GM19238 (cell line): ENCODE data around the gene SCN1A.
"Not testable (repeated sequence)": the region's sequence is repeated elsewhere in the genome, so short reads cannot be mapped to it uniquely, and the experiment has no call there.

Experiments
- DNase-seq: peaks from one replicate; pipeline ENCODE4 v3.0.0; 2011; ENCODE audit warnings: low spot score; ENCODE audit not compliant: insufficient read length

The SCN1A gene

DNA sequence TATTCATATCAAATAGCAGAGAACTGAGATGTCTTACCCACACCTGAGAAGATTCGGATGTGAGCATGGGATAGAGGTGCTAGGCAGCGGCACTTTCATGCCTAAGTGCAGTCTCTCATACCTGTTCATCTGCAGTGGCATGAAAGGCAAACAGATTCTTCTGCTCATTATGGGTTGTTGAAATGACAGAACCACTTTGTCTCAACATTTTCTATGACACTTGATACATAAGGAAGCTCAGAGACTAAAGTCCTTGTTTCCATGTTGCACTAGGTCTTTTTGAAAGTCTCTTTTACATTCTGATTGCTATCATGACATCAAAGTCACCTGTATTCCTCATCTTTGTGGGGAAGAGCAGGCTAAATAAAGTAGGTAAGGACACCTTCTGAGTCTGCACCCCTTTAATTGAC lies 8.0 kb upstream of the SCN1A start:
- DNase-seq, result no peak

- no peak for DNase-seq
These were observed 7.5 kb upstream of the SCN1A start for GRCh38 chr2:166135152-166135848.

GRCh38 chr2:166134252-166135151 lies 6.7 kb upstream of the SCN1A start:
- no peak for DNase-seq

DNA sequence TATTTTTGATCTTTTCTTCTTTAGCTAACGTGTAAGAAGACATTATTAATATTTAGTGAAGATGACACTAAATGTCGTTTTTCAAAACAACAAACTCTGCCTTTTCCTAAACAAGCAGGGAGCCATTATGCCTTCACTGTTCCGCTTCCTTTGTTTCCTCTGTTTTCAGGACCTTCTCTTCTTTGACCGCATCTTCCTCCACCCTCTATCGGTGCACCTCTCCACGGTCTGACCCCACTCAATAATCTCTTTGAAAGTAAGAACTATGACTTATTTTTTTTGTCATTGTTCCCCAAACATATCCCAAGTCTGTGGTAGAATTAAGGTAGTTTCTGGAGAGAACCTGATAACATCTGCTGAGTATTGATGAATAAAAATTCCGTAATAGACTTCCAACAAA lies 5.8 kb upstream of the SCN1A start:
- no peak for DNase-seq

GRCh38 chr2:166128156-166128505 lies 311 bp upstream of the SCN1A start:
- no peak for DNase-seq

DNA sequence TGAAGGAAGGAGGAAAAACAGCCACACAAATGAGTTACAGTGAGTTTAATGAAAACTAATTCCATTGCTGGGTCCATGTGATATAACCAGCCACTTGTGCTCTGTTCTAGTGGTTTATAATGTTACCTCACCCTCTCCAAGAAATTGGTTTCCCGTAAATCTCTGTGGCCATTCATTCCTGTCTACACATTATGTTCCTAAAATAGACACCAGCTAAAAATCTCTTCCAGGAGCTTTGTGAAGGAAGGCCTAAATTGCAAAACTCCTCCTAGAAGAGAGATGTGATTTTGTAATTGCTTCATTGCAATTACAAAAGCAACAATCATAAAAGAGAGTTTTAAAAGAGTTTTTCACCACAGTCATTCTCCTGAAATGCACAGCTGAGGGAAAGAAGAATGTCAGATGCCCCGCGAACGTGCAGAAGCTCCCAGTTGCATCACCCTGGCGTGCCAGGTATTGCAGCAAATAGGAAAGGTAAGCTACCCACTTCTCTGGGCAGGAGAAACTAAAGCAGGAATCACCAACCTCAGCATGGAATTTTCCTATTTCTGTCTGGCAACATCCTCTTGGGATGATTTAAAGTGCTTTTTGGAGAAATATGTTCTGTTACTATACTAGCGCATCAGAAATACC lies 1.7 kb downstream of the SCN1A start:
- no peak for DNase-seq

GRCh38 chr2:166125557-166125956 lies 2.3 kb downstream of the SCN1A start:
- DNase-seq, result no peak

- DNase-seq, result no peak
These were observed 9.6 kb downstream of the SCN1A start for GRCh38 chr2:166118180-166118579.

DNA sequence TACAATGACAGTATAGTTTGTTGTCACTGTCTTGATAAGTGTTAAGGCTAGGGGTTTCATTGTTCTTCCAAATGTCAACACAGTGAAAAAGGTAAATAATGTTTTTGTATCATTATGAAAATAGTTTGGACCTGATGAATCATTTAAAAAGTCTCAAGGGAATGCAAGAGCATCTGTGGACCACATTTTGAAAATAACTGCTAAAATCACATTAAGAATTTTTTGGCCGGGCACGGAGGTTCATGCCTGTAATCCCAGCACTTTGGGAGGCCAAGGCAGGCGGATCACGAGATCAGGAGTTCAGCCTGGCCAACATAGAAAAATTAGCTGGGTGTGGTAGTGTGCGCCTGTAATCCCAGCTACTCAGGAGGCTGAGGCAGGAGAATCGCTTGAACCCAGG lies 10.3 kb downstream of the SCN1A start:
- no peak for DNase-seq

DNA sequence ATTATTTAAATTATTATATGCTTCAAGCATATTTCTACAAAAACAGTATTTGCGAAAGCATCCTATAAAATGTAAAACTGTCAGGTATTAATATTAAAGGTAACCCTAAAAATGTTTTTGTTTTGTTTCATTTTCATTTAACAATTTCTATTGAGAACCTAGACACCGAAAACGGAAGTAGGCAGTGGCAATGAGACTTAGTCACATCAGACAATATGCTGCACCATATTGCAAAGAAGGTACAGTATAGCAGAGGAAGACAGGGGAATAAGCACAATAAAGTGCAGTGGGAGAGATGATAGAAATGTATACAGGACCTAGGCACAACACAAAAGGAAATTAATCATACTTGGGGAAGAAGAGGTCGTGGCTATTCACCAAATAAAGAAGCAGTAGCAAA lies 12.2 kb downstream of the SCN1A start:
- no peak for DNase-seq

DNA sequence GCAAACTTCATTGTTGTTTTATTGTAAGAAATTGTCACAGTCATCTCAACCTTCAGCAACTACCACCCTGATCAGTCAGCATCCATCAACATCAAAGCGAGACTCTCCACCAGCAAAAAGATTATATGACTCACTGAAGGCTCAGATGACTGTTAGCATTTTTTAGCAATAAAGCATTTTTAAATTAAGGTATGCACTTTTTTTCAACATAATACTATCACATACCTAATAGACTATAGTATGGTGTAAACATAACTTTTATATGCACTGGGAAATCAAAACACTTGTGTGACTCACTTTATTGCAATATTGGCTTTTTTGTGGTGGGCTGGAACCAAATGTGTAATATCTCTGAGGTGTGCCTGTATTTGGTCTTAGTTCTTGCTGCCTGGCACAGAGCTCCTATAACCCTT lies 15.6 kb downstream of the SCN1A start:
- DNase-seq, result no peak

DNA sequence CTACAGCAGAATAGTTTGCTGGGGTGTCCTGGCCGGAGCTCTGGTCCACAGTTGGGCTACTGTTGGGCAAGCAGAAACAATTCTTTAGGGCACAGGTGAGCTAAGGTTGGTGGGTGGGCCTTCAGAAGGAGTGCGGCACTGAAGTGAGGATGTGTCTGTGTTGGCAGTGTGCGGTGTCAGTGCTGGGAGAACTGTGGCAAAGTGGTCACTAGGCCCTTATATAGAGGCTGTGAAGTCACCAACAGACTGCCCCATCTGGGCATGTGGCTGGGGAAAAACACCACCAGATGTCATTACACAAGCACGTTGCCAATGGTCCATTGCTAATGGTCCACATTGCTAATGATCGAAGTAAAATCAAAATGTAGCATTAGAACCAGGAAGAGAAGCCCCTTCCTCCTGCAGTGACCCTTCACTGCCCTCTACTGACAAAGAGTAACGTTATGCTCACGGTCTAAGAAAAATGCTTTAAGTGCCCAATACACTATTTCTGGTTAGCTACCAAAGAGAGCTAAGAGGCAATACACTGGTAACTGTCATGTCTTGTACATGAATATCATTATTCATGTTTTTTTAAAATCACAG lies 21.3 kb downstream of the SCN1A start:
- DNase-seq, result no peak

GRCh38 chr2:166104773-166105172 lies 23.0 kb downstream of the SCN1A start:
- DNase-seq, result no peak

DNA sequence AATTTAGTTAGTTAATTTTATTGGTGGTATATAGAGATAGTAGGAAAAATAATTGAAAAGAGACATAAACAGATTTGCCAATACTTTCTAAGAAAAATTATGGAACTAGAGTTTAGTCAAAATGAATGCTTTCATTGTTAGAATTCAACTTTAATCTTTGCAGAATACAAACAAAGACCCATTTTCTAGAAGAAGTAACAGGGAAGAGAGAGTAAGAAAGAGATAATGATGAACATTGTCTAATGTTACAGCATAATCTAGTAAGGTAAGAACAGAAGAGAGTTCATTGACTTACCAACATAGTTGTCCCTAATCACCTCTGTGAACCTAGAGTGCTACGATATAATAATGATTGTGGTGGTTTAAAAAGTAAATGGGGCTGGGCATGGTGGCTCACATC lies 23.7 kb downstream of the SCN1A start:
- no peak for DNase-seq

DNA sequence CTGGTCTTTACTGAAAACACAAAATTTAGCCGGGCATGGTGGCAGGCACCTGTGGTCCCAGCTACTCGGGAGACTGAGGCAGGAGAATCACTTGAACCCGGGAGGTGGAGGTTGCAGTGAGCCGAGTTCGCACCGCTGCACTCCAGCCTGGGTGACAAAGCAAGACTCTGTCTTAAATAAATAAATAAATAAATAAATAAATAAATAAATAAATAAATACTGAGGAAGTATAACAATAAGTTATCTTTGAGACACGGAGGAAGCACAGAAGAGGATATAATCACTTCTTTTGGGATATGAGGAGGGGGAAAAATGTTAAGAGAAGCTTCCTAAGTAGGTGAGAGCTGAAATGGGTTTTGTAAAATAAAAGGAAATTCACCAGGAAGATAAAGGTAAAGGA lies 24.5 kb downstream of the SCN1A start:
- not testable (repeated sequence) for DNase-seq

DNA sequence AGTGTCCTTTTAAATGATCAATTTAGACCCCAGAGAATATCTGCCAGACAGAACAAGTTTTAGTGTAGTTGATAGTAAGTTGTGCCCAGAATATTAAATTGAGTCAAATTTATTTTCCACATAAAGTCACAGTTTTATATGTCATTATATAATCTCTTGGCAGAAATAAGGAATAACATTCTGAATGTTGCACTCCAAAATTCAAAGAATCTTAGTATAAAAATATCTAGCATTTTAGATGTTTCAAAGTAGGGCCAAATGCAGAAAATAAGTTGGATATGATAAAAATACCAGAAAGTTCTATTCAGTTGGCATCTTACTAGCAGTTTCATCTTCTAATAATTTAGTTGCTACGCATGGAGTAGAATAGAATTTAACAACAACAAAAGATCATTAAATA lies 33.5 kb downstream of the SCN1A start:
- no peak for DNase-seq

GRCh38 chr2:166092889-166093288 lies 34.9 kb downstream of the SCN1A start:
- DNase-seq, result no peak

DNA sequence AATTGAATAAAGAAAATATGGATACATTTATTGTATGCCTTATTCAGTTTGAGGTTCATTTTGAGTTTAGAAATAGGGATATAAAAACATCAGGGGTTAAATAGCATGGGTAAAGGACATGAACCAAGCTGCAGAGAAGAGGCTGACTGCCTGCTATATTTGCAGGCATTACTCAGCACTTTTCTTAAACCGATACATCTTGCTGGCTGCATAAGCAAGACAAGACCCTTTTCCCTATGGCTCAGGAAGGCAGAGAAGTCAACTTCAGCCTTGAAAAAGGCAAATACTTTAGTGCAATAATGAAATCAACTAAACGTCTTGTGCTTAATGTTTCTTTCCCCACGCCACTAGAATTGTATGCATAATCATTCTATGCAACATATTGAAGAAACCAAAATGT lies 36.4 kb downstream of the SCN1A start:
- no peak for DNase-seq

- no peak for DNase-seq
These were observed 36.9 kb downstream of the SCN1A start for GRCh38 chr2:166090908-166091307.

GRCh38 chr2:166090346-166090745 lies 37.5 kb downstream of the SCN1A start:
- no peak for DNase-seq

DNA sequence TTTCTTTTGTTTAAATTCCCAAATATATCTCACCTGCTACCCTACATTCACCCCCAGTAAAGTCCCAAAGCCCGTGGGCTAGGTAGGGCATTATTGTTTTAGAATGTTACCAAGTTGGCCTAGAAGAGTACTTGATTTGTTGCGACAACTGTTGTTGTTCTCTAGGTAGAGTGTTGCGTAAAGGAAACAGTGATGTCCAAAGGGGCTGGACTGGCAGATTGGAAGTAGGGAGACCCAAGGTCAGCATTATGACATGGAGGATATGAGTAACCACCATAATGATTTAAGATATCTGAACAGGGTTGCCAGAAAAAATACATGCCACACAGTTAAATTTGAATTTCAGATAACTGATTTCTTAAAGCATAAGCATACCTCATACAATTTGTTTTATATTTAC lies 39.2 kb downstream of the SCN1A start:
- DNase-seq, result no peak

GRCh38 chr2:166084301-166084700 lies 43.5 kb downstream of the SCN1A start:
- DNase-seq, result no peak
